Skeletal muscle satellite cell (primary cell): ENCODE results near the gene ADRA2B.

Experiments
- H3K27me3 ChIP-seq: 2 replicates; pipeline ENCODE4 v1.7.0; 2013; ENCODE audit warnings: low read length; ENCODE audit not compliant: control insufficient read depth, insufficient read depth
- H3K36me3 ChIP-seq: 2 replicates; pipeline ENCODE4 v1.7.0; 2013; ENCODE audit warnings: mild to moderate bottlenecking, control low read depth, low read length; ENCODE audit not compliant: insufficient read depth
- H3K4me1 ChIP-seq: 2 replicates; pipeline ENCODE4 v1.7.0; 2013; ENCODE audit warnings: low read length; ENCODE audit not compliant: control insufficient read depth, insufficient read depth
- H3K4me2 ChIP-seq: 2 replicates; pipeline ENCODE4 v1.7.0; 2013; ENCODE audit warnings: mild to moderate bottlenecking, low read length
- H3K4me3 ChIP-seq: 2 replicates; pipeline ENCODE4 v1.7.0; 2013; ENCODE audit warnings: low read length
- H3K9ac ChIP-seq: 2 replicates; pipeline ENCODE4 v1.7.0; 2013; ENCODE audit warnings: mild to moderate bottlenecking, low read depth, low read length, moderate library complexity
- H3K9me3 ChIP-seq: replicated peaks from 2 replicates; pipeline ENCODE4 v1.7.0; 2013; ENCODE audit warnings: mild to moderate bottlenecking, control low read depth, low read length

The ADRA2B gene

DNA sequence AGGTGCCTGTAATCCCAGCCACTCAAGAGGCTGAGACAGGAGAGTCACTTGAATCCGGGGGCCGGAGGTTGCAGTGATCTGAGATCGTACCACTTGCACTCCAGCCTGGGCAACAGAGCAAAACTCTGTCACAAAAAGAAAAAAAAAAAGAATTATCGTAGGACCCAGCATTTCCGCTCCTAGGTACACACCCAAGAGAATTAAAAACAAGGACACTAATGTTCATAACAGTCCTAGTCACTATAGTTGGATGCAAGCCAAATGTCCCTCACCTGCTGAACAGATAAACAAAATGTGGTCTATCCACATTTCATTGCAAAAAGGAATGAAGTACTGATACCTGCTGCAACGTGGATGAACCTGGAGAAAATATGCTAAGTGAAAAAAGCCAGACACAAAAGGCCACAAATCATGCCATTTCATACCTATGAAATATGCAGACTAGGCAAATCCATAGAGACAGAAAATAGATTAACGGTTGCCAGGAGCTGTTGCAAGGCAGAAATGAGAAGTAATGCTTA is 21.2 kb downstream of the ADRA2B start:
- Histone ChIP-seq H3K4me2 (no peak overlapping the region), H3K9me3 (no peaks in the 10 kb centered on the region), H3K36me3 (no peaks in the 10 kb centered on the region), H3K9ac (no peak overlapping the region), H3K4me1 (no peaks in the 10 kb centered on the region), H3K4me3 (no peak overlapping the region), H3K27me3 (peaks cover 30% of the 10 kb centered on the region)

DNA sequence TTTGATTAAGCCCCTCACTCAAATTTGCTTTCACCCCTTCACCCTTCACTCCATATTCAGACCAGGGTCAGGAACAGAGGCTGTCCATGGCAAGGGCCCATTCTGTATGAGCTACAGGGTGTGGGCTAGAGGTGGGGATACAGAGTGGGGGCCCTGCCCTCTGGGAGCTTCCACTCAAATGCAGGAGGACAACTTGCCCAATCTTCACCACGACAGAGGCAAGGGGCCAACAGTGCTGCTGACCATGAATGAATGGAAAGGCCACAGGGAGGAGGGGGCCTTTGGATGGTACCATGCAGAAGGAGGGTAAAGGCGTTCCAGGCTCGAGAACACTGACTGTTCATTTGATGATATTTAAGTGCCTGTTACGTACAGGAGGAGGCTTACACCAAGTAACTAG is 22.8 kb downstream of the ADRA2B start:
- Histone ChIP-seq H3K4me2 (no peak overlapping the region), H3K9me3 (no peaks in the 10 kb centered on the region), H3K36me3 (no peaks in the 10 kb centered on the region), H3K4me1 (no peaks in the 10 kb centered on the region), H3K4me3 (no peak overlapping the region), H3K27me3 (peaks cover 41% of the 10 kb centered on the region), H3K9ac (no peak overlapping the region)

GRCh38 chr2:96092951-96093350 is 23.4 kb downstream of the ADRA2B start:
- Histone ChIP-seq H3K36me3 (no peaks in the 10 kb centered on the region), H3K4me3 (no peak overlapping the region), H3K4me2 (no peak overlapping the region), H3K9me3 (no peaks in the 10 kb centered on the region), H3K27me3 (peaks cover 40% of the 10 kb centered on the region), H3K4me1 (no peaks in the 10 kb centered on the region), H3K9ac (no peak overlapping the region)

DNA sequence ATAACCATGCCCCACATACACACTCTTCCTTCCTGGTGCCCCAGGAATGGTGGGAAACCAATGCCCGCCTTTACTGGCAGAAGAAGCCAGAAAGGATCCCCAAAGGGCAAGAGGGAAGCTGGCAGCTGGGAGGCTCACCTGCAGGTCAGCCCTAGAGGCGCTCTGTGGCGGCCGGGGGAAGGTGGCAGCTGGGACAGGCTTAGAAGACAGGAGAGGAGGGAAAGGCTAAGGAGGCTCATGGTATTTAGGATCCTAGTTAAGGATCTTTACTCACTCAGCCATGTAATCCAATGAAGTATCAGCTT is 23.8 kb downstream of the ADRA2B start:
- H3K4me2 ChIP-seq: no peak overlapping the region
- no peaks in the 10 kb centered on the region for H3K9me3 ChIP-seq
- H3K36me3 ChIP-seq: no peaks in the 10 kb centered on the region
- peaks cover 44% of the 10 kb centered on the region for H3K27me3 ChIP-seq
- no peak overlapping the region for H3K9ac ChIP-seq
- no peaks in the 10 kb centered on the region for H3K4me1 ChIP-seq
- no peak overlapping the region for H3K4me3 ChIP-seq

DNA sequence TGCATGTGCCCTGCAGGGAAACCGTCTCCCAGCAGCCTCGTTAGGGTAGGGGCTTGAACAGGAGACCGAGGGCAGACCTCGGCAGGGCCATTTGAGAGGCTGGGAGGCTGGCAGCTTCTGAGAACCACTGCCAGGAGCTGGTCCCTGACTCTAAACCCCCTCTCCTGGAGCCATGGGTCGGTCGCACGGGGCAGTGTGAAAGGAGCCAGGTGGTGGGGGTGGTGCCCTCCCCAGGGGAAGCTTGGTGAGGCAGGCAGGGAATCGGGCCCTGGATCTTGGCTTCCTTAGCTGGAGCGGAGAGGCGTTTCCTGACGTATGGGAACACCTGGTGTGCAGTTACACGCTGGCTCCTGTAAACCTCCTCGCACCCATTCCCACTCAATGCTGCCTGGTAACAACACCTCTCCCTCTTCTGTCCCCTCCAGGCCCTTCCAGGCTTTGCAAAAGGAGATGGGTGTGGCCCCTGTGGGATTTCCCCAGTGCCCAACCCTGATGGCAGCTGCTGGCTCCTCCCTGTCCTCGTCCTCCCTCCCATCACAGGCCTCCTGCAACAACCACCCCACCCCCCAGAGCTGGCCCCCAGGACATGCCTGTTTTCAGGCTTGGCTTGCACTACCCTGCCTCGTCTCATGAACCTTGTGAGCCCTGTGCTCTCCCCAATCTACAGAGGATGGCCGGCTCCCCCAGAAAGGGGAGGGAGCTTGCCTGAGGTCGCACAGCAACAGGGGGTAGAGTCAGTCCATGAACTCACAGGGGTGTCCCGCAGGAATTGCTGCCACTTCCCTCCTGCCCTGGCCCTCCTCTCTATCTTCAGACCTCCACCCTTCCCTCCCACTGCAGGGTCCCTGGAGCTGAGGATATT is 24.4 kb downstream of the ADRA2B start:
- Histone ChIP-seq H3K4me1 (no peaks in the 10 kb centered on the region), H3K4me3 (no peak overlapping the region), H3K9me3 (no peaks in the 10 kb centered on the region), H3K4me2 (no peak overlapping the region), H3K9ac (no peak overlapping the region), H3K36me3 (no peaks in the 10 kb centered on the region), H3K27me3 (peaks cover 49% of the 10 kb centered on the region)

- no peaks in the 10 kb centered on the region for H3K36me3 ChIP-seq
- H3K4me1 ChIP-seq: no peaks in the 10 kb centered on the region
- peaks cover 51% of the 10 kb centered on the region for H3K27me3 ChIP-seq
- H3K9ac ChIP-seq: no peak overlapping the region
- H3K9me3 ChIP-seq: no peaks in the 10 kb centered on the region
- H3K4me3 ChIP-seq: no peak overlapping the region
- H3K4me2 ChIP-seq: no peak overlapping the region
Observed at GRCh38 chr2:96091141-96091710, 25.1 kb downstream of the ADRA2B start.

DNA sequence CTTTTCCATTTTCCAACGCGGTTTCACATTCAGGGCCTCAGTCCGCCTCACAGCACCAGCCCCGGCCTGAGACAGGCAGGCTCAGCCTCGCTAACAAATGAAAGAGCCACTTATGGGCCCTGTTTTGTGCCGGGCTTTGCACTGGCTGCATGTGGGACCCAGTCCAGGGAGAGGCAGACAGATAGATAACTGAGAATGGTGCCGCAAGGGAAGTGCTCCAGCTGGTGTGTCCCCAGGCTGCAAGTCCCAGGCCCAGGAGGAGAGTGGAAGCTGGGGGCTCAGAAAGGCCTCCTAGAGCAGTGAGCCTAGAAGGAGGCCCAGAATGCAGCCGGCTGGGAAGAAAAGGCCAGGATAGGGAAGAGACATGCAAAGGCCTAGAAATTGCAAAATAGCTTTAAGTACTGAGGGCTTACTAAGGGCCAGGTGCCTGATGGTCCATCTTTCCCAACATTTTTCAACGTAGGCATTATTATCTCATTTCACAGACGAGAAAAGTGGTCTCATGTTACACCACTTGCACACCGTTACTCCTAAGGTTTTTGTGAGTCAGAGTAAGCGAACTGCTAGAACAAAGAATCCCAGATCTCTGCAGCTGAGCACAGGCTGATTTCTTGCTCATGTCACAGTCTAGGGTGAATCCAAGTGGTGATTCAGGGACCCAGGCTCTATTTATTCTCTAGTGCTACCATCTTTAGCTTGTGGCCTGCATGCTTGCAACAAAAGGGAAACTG is 26.0 kb downstream of the ADRA2B start:
- no peaks in the 10 kb centered on the region for H3K9me3 ChIP-seq
- H3K4me1 ChIP-seq: no peaks in the 10 kb centered on the region
- no peak overlapping the region for H3K4me3 ChIP-seq
- H3K36me3 ChIP-seq: no peaks in the 10 kb centered on the region
- no peak overlapping the region for H3K9ac ChIP-seq
- H3K4me2 ChIP-seq: no peak overlapping the region
- peaks cover 58% of the 10 kb centered on the region for H3K27me3 ChIP-seq

GRCh38 chr2:96089356-96090195 is 26.8 kb downstream of the ADRA2B start:
- no peak overlapping the region for H3K4me2 ChIP-seq
- H3K9me3 ChIP-seq: no peaks in the 10 kb centered on the region
- no peaks in the 10 kb centered on the region for H3K4me1 ChIP-seq
- H3K36me3 ChIP-seq: no peaks in the 10 kb centered on the region
- H3K4me3 ChIP-seq: no peak overlapping the region
- no peak overlapping the region for H3K9ac ChIP-seq
- peaks cover 58% of the 10 kb centered on the region for H3K27me3 ChIP-seq

DNA sequence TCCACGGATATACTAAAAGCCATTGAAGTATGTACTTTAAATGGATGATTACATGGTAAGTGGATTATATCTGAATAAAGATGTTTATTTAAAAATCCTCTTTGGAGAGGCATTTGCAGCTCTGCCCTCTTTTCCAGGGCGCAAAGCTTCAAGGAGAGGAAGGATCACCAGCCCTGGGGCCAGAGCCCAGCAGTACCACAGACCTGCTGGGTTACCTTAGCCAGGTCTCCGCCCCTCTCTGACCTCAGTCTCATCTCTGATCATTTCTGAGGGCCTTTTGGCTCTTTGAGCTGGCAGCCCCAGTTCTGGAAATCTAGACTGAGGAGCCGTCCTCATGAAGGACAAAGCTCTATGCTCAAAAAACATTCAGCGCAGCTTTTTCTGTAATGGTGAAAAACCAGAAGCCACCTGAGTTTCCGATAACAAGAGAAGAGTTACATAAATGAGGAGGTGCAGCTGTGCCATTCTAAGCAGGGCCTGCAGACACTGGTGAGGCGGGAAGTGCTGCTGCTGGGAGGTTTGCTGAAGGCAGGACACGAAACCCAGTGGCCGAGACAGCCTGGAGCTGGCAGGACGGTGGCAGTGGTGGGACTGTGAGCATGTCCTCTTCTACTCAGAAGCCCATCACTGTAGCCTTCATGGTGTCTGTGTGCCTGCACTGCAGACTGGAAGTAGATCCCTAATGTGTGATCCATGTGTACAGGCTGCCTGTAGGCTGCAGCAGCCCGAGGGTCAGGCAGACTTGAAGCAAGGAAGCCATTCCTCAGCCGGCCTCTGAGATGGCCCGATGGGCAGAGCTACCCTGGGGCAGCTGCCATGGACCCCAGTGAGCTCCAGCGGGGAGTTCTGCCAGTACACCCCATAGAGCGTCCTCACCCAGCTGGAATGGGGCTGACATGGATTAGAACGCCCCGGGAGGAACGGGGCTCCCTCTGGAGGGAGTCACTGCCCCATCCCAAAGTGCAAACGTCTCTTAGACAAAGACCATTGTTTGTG is 27.7 kb downstream of the ADRA2B start:
- H3K4me1 ChIP-seq: no peaks in the 10 kb centered on the region
- H3K4me2 ChIP-seq: no peak overlapping the region
- H3K9ac ChIP-seq: no peak overlapping the region
- no peaks in the 10 kb centered on the region for H3K9me3 ChIP-seq
- no peaks in the 10 kb centered on the region for H3K36me3 ChIP-seq
- peaks cover 59% of the 10 kb centered on the region for H3K27me3 ChIP-seq
- H3K4me3 ChIP-seq: no peak overlapping the region

GRCh38 chr2:96087130-96087529 is 29.2 kb downstream of the ADRA2B start:
- Histone ChIP-seq H3K9ac (no peak overlapping the region), H3K4me3 (no peak overlapping the region), H3K27me3 (peaks cover 51% of the 10 kb centered on the region), H3K4me2 (no peak overlapping the region), H3K36me3 (no peaks in the 10 kb centered on the region), H3K4me1 (no peaks in the 10 kb centered on the region), H3K9me3 (no peaks in the 10 kb centered on the region)
